Naive thymus-derived CD8-positive, alpha-beta T cell (primary cell): ENCODE results near the gene AOPEP. TPM values are rescaled to one million over a fixed set of nuclear protein-coding genes. Genes with fewer than 3 reads are reported as not detected.

Source experiments
- ATAC-seq, 2 donors: fragments of 150-1000 bp; cut with Tn5 transposase in 1 of 2; sonication (Bioruptor Pico), chemical (Tn5 transposase) in 1 of 2; 1 replicate in 1 of 2; 2 replicates in 1 of 2; pipeline ENCODE4 v1.10.0; 2021; ENCODE audit warnings: mild to moderate bottlenecking in 2 of 2, moderate library complexity in 2 of 2
- POLR2A ChIA-PET: fragments of 350-600 bp; sonication (Branson Sonifier 250); formaldehyde crosslinking; loops from one replicate; lab custom pipeline; 2021; ENCODE audit warnings: antibody characterized with exemption; lab: Charles Lee
- DNase-seq, 10 donors: peaks; one replicate each; pipeline versions ENCODE4 v3.0.0 to v3.0.0-alpha.2; 2020 to 2022
- H3K27ac Mint-ChIP-seq, 10 donors: one replicate each; pipeline ENCODE4 v1.8.0; 2020 to 2022; ENCODE audit warnings: mild to moderate bottlenecking in 10 of 10, mixed read lengths in 10 of 10, moderate library complexity in 4 of 10, inconsistent platforms in 1 of 10
- H3K27me3 Mint-ChIP-seq, 5 donors: one replicate each; pipeline ENCODE4 v1.8.0; 2021 to 2022; ENCODE audit warnings: mixed read lengths in 5 of 5
- H3K36me3 Mint-ChIP-seq, 3 donors: one replicate each; pipeline ENCODE4 v1.8.0; 2020 to 2022; ENCODE audit warnings: mixed read lengths in 3 of 3, mild to moderate bottlenecking in 2 of 3, inconsistent platforms in 1 of 3
- H3K4me1 Mint-ChIP-seq, 4 donors: one replicate each; pipeline ENCODE4 v1.8.0; 2021 to 2022; ENCODE audit warnings: mixed read lengths in 4 of 4
- H3K4me3 Mint-ChIP-seq, 10 donors: one replicate each; pipeline ENCODE4 v1.8.0; 2020 to 2022; ENCODE audit warnings: mild to moderate bottlenecking in 10 of 10, mixed read lengths in 10 of 10, moderate library complexity in 6 of 10, inconsistent platforms in 1 of 10
- H3K9me3 Mint-ChIP-seq, 9 donors: one replicate each; pipeline ENCODE4 v1.8.0; 2020 to 2022; ENCODE audit warnings: mixed read lengths in 9 of 9, mild to moderate bottlenecking in 3 of 9, inconsistent platforms in 1 of 9, moderate library complexity in 1 of 9
- polyA plus RNA-seq, 3 donors: library from polyadenylated mRNA; unstranded; fragments of 300-500 nt; fragmentation: Illumina TruSeq; gene quantifications; one replicate each; pipeline ENCODE4 v1.2.3, GENCODE V29; 2021
- total RNA-seq, 8 experiments: library from RNA in 2 of 8; stranded (reverse) in 2 of 8; gene quantifications; one replicate each; pipeline ENCODE4 v1.2.3 and lab custom pipeline; 2021 to 2026

Gene AOPEP
- total and polyA plus RNA-seq, 5 experiments from 2014 or later: 4.3 to 10.8 (median 7.4) TPM

DNA sequence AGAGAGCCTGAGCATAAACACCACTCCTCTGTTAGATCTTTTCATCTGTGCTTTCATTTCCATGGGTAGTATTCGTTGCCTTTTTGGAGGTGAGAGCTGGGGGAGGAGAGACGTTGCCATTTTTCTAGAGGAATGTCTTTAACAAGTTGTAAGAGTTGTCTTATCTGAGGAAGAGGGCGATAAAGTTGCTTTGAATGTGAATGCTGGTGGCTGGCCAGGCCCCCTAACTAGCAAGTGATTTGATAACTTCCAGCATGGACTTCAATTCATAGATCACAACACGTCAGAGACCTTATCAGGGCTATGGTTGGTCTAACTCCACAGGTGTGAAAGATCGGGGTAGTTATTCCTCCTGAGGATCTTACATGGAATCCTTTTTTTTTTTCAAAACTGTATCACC lies 30.0 kb upstream of the AOPEP start:
- Mint-ChIP-seq H3K9me3 (no peaks in the 10 kb centered on the region), H3K36me3 (peaks cover 0 to 3% (median 0%) of the 10 kb centered on the region in 3 donors), H3K4me1 (no peaks in the 10 kb centered on the region), H3K4me3 (no peak overlapping the region), H3K27ac (no peak overlapping the region), H3K27me3 (peaks cover 7 to 29% (median 17%) of the 10 kb centered on the region in 5 donors)
- POLR2A ChIA-PET: interaction anchor here (0.5 kb wide), 1 partner anchor 28 kb away, joined by 3 read pairs; no protein-coding TSS in a partner anchor
- ATAC-seq: no peak
- DNase-seq: no peak

GRCh38 chr9:94697972-94698581 lies 28.4 kb upstream of the AOPEP start:
- peaks cover 0 to 3% (median 0%) of the 10 kb centered on the region in 3 donors for H3K36me3 Mint-ChIP-seq
- H3K4me3 Mint-ChIP-seq: no peak overlapping the region
- POLR2A ChIA-PET: no interaction called here
- no peak for DNase-seq
- H3K9me3 Mint-ChIP-seq: no peaks in the 10 kb centered on the region
- peaks cover 7 to 24% (median 12%) of the 10 kb centered on the region in 5 donors for H3K27me3 Mint-ChIP-seq
- no peak overlapping the region for H3K27ac Mint-ChIP-seq
- no peak for ATAC-seq
- no peaks in the 10 kb centered on the region for H3K4me1 Mint-ChIP-seq

- DNase-seq: no peak
- peaks cover 0 to 3% (median 0%) of the 10 kb centered on the region in 3 donors for H3K36me3 Mint-ChIP-seq
- POLR2A ChIA-PET: no interaction called here
- peaks cover 7 to 30% (median 10%) of the 10 kb centered on the region in 5 donors for H3K27me3 Mint-ChIP-seq
- H3K27ac Mint-ChIP-seq: no peak overlapping the region
- no peaks in the 10 kb centered on the region for H3K9me3 Mint-ChIP-seq
- ATAC-seq: no peak
- no peaks in the 10 kb centered on the region for H3K4me1 Mint-ChIP-seq
- H3K4me3 Mint-ChIP-seq: no peak overlapping the region
Observed at GRCh38 chr9:94699715-94700373, 26.7 kb upstream of the AOPEP start.

DNA sequence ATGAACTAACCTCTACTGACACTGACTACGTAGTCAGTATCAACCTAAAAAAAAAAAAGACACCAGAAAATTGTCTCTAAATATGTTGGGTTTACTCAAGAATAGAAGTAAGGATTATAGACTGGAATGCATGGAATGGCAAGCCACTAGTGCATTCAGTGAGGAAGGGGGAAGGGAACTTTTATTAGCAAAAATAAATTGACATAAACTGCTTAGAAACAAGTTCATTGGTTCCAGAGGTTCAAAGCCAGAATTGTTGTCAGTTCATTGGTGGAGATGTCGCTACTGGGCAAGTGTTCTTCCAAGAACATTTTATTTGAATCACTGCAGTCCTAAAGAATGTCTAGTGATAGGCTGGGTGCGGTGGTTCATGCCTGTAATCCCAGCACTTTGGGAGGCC lies 26.1 kb upstream of the AOPEP start:
- Mint-ChIP-seq H3K36me3 (peaks cover 0 to 3% (median 0%) of the 10 kb centered on the region in 3 donors), H3K4me3 (no peak overlapping the region), H3K9me3 (no peaks in the 10 kb centered on the region), H3K27me3 (peaks cover 7 to 30% (median 10%) of the 10 kb centered on the region in 5 donors), H3K4me1 (no peaks in the 10 kb centered on the region), H3K27ac (no peak overlapping the region)
- POLR2A ChIA-PET: no interaction called here
- DNase-seq (no peak), ATAC-seq (no peak)

DNA sequence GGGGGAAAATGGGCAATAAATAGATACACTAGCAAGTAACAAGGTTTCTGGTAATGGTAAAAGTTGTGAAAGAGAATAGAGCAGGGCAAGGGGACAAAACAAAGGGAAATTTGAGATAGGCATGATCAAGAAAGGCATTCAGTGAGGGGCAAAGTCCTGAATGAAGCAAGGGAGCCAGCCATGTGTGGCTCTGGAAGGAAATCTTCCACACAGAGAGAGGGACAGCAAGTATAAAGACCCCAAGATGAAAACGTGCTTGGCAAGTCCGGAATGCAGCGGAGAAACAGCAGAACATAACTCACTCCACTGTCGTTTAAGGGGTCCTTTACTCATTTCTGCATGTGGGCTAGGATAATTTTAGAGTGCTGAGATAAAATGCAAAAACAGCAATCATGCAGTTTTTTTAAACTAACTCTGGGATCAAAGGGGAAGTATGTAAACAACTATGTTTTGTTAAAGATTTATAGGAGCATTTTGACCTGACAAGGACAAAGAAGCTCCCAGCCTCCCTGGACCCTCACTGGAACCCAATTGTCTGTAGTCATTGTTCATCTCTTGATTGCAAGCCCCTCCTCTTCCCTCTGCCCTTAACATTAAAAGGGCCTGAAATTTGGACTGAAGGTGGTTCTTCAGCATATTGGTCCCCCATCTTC lies 22.9 kb upstream of the AOPEP start:
- H3K27ac Mint-ChIP-seq: no peak overlapping the region
- H3K9me3 Mint-ChIP-seq: no peaks in the 10 kb centered on the region
- H3K4me1 Mint-ChIP-seq: no peaks in the 10 kb centered on the region
- H3K36me3 Mint-ChIP-seq: peaks cover 0 to 3% (median 0%) of the 10 kb centered on the region in 3 donors
- ATAC-seq (no peak), DNase-seq (no peak)
- peaks cover 5 to 22% (median 14%) of the 10 kb centered on the region in 5 donors for H3K27me3 Mint-ChIP-seq
- POLR2A ChIA-PET: no interaction called here
- no peak overlapping the region for H3K4me3 Mint-ChIP-seq

- DNase-seq (no peak), ATAC-seq (no peak)
- Mint-ChIP-seq H3K4me1 (no peaks in the 10 kb centered on the region), H3K4me3 (no peak overlapping the region), H3K36me3 (no peaks in the 10 kb centered on the region), H3K27me3 (peaks cover 0 to 14% (median 8%) of the 10 kb centered on the region in 5 donors), H3K27ac (no peak overlapping the region), H3K9me3 (no peaks in the 10 kb centered on the region)
- POLR2A ChIA-PET: no interaction called here
Observed at GRCh38 chr9:94705162-94705702, 21.3 kb upstream of the AOPEP start.

DNA sequence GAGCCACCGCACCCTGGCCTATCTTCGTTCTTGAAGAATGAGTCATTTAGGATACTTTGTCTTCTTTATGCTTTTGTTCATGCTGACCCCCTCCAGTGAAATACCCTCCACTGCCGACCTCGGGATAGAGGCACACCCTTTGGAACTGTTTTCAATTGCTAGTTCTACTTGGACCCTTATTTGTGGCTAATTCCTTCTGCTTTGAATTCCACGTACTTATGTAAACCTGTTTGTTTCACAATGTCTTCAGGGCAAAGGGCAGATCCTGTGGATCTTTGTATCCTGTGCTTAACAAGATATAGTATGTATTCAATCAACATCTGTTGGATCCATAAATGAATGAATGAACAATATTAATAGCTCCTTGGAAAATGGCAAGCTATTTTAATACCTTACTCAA lies 19.6 kb upstream of the AOPEP start:
- no peak overlapping the region for H3K4me3 Mint-ChIP-seq
- peaks cover 2 to 16% (median 10%) of the 10 kb centered on the region in 5 donors for H3K27me3 Mint-ChIP-seq
- ATAC-seq (no peak), DNase-seq (no peak)
- H3K27ac Mint-ChIP-seq: no peak overlapping the region
- POLR2A ChIA-PET: no interaction called here
- H3K9me3 Mint-ChIP-seq: no peaks in the 10 kb centered on the region
- H3K36me3 Mint-ChIP-seq: no peaks in the 10 kb centered on the region
- no peaks in the 10 kb centered on the region for H3K4me1 Mint-ChIP-seq

GRCh38 chr9:94713436-94714215 lies 12.9 kb upstream of the AOPEP start:
- peaks cover 6 to 53% (median 28%) of the 10 kb centered on the region in 5 donors for H3K27me3 Mint-ChIP-seq
- no peak for ATAC-seq
- H3K4me1 Mint-ChIP-seq: no peaks in the 10 kb centered on the region
- H3K9me3 Mint-ChIP-seq: no peaks in the 10 kb centered on the region
- H3K4me3 Mint-ChIP-seq: no peak overlapping the region
- H3K27ac Mint-ChIP-seq: no peak overlapping the region
- DNase-seq: no peak
- POLR2A ChIA-PET: no interaction called here
- peaks cover 0 to 6% (median 0%) of the 10 kb centered on the region in 3 donors for H3K36me3 Mint-ChIP-seq

DNA sequence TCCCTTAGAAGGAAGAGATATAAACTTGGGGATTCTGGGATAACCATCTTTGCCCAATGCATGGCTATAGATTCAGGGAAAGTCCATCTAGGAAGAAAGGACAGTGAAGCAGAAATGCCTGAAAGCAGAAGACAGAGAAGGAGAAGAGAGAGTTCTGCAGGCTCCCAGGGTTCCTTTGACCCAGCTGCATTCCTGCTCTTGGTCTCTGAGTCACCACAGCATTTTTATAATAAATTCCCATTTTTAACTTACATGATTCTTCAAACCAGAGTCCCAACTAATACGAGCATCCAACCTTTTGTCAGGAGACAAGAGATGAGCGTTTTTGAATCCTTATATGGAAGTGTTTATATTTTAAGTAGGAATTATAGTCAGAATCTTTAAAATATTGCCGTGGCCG lies 12.0 kb upstream of the AOPEP start:
- POLR2A ChIA-PET: no interaction called here
- no peaks in the 10 kb centered on the region for H3K9me3 Mint-ChIP-seq
- no peak for ATAC-seq
- H3K4me3 Mint-ChIP-seq: no peak overlapping the region
- H3K27me3 Mint-ChIP-seq: peaks cover 6 to 53% (median 28%) of the 10 kb centered on the region in 5 donors
- DNase-seq: no peak
- peaks cover 0 to 6% (median 0%) of the 10 kb centered on the region in 3 donors for H3K36me3 Mint-ChIP-seq
- no peak overlapping the region for H3K27ac Mint-ChIP-seq
- H3K4me1 Mint-ChIP-seq: no peaks in the 10 kb centered on the region

- Mint-ChIP-seq H3K4me3 (no peak overlapping the region), H3K9me3 (peaks cover 0 to 4% (median 0%) of the 10 kb centered on the region in 9 donors), H3K36me3 (peaks cover 0 to 6% (median 0%) of the 10 kb centered on the region in 3 donors), H3K27ac (no peak overlapping the region), H3K27me3 (peaks cover 6 to 37% (median 17%) of the 10 kb centered on the region in 5 donors), H3K4me1 (no peaks in the 10 kb centered on the region)
- POLR2A ChIA-PET: no interaction called here
- ATAC-seq (no peak), DNase-seq (no peak)
Observed at GRCh38 chr9:94717761-94718160, 8.7 kb upstream of the AOPEP start.

DNA sequence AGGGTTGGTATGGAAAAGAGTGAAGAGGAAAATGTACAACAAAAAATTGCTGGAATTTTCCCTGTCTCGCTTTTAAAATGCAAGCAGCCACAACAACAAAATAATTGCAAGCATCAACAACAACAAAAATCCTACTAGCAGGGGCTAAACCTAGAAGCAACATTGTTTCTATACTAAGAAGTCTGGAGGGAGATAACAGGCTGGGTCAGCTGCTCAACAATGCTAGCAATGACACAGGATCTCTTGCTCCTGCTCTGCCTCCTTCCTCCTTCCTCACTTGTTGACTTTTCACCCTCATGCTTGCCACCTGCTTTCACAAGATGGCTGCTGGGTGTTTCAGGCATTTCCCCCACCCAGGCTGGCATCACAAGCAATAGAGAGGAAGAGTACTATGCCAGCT lies 7.6 kb upstream of the AOPEP start:
- Mint-ChIP-seq H3K4me3 (no peak overlapping the region), H3K27ac (no peak overlapping the region), H3K36me3 (peaks cover 0 to 6% (median 0%) of the 10 kb centered on the region in 3 donors), H3K9me3 (peaks cover 0 to 4% (median 0%) of the 10 kb centered on the region in 9 donors), H3K4me1 (no peaks in the 10 kb centered on the region), H3K27me3 (peaks cover 6 to 30% (median 19%) of the 10 kb centered on the region in 5 donors)
- ATAC-seq (no peak), DNase-seq (no peak)
- POLR2A ChIA-PET: no interaction called here

DNA sequence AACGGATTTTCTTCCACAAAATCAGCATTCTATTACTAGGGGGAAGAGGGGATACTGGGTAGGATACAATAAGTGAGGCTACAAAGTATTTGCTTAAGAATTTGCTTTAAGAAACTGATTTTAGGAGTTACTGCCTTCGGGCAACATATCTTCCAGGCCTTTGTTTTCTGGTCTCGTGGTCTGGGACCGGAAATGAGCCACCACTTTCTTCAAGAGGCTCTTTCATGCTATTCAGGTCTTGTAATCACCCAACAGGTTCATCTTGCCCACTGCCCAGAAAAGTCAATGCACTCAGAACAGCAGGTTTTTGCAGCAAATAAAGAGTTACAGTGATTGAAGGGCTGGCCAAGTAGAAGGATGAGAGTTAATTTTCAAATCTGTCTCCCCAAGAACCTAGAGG lies 6.6 kb upstream of the AOPEP start:
- no peak overlapping the region for H3K27ac Mint-ChIP-seq
- peaks cover 0 to 6% (median 0%) of the 10 kb centered on the region in 3 donors for H3K36me3 Mint-ChIP-seq
- H3K4me1 Mint-ChIP-seq: no peaks in the 10 kb centered on the region
- H3K9me3 Mint-ChIP-seq: peaks cover 0 to 4% (median 0%) of the 10 kb centered on the region in 9 donors
- no peak for DNase-seq
- H3K4me3 Mint-ChIP-seq: no peak overlapping the region
- ATAC-seq: no peak
- H3K27me3 Mint-ChIP-seq: peaks cover 6 to 30% (median 14%) of the 10 kb centered on the region in 5 donors
- POLR2A ChIA-PET: no interaction called here
